HG03565 (cell line): ENCODE results near the gene SYDE2.
"Not testable (repeated sequence)": the region's sequence is repeated elsewhere in the genome, so short reads cannot be mapped to it uniquely, and the experiment has no call there.

Experiments
- ATAC-seq: cut with Tn5 transposase; IDR thresholded peaks from one replicate; pipeline ENCODE4 v1.9.1; 2021; ENCODE audit warnings: mild to moderate bottlenecking, moderate library complexity; ENCODE audit not compliant: unreplicated experiment

SYDE2 gene

GRCh38 chr1:85174503-85174902 lies 26.3 kb downstream of the SYDE2 start:
- no peak for ATAC-seq

- no peak for ATAC-seq
Observed at GRCh38 chr1:85172684-85173337, 28.0 kb downstream of the SYDE2 start.

GRCh38 chr1:85171721-85172120 lies 29.1 kb downstream of the SYDE2 start:
- ATAC-seq = no peak

- ATAC-seq = no peak
Observed at GRCh38 chr1:85168884-85169283, 31.9 kb downstream of the SYDE2 start.

GRCh38 chr1:85166351-85166750 lies 34.5 kb downstream of the SYDE2 start:
- no peak for ATAC-seq

- no peak for ATAC-seq
Observed at GRCh38 chr1:85158910-85159309, 41.9 kb downstream of the SYDE2 start.

GRCh38 chr1:85157436-85157835 lies 43.4 kb downstream of the SYDE2 start:
- no peak for ATAC-seq

DNA sequence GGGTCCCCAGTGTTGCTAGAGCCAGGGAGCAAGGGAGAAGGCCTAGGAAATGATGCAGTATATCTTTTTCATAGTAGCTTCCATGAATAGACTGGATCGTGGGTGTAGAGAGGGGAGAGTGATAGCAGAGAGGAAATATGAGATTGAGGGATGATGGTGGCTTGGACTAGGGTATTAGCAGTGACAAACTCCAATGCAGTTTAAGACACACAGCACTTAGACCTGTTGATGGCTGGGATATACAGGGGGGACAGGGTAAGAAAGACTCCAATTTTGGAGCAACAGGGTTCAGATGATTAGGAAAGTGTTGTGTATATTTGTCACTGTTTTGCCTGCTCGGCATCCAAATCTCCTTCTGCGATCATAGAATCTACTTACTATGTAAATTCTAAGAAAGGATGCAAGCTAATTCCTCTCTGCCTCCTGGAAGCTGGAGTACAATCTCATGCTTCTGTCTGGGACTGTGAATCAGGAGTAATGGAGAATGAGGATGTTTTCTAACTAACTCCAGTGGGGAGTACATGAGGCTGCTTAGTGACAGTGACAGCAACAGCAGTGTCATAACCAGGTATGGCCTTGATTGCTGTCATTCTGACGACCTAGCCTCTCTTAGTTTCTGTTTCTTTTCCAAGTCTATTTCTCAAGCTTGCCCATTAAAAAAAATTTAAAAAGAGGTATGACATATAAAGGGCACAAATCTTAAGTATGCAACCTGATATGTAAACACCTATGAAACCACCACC lies 47.5 kb downstream of the SYDE2 start:
- ATAC-seq = peak; percentile 54

- ATAC-seq = no peak
Observed at GRCh38 chr1:85151446-85151845, 49.4 kb downstream of the SYDE2 start.

- no peak for ATAC-seq
Observed at GRCh38 chr1:85149805-85150204, 51.0 kb downstream of the SYDE2 start.

GRCh38 chr1:85148524-85149250 lies 52.1 kb downstream of the SYDE2 start:
- peak; percentile 94 for ATAC-seq

- ATAC-seq = no peak
Observed at GRCh38 chr1:85146972-85147359, 53.9 kb downstream of the SYDE2 start.

- ATAC-seq = not testable (repeated sequence)
Observed at GRCh38 chr1:85146298-85146971, 54.4 kb downstream of the SYDE2 start.

- no peak for ATAC-seq
Observed at GRCh38 chr1:85144351-85144750, 56.5 kb downstream of the SYDE2 start.

DNA sequence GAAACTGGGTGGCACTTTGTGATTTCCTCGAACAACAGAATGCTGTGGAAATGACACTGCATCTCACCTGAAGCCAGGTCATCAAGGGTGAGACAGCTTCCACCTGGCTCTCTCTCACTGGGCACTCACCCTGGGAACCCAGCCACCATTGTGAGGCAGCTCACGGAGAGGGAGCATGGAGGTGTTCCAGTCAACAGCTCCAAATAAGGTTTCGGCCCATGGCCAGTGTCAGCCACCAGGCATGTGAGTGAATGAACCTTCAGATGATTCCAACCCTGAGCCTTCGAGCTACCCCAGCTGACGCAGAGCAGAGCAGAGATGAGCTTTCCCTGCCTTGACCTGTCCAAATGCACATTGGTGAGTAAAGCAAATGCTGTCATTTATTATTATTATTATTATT lies 58.1 kb downstream of the SYDE2 start:
- ATAC-seq = no peak

DNA sequence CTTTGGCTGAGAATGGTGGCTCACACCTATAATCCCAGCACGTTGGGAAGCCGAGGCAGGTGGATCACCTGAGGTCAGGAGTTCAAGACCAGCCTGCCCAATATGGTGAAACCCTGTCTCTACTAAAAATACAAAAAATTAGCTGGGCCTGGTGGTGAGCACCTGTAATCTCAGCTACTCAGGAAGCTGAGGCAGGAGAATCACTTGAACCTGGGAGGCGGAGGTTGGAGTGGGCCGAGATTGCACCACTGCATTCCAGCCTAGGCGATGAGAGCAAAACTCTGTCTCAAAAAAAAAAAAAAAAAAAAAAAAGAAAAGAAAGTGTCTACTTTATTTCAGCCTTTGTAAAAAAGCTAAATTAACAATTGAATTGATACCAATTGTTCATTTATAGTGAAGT lies 62.4 kb downstream of the SYDE2 start:
- ATAC-seq = not testable (repeated sequence)

GRCh38 chr1:85137660-85138059 lies 63.2 kb downstream of the SYDE2 start:
- ATAC-seq = no peak

- ATAC-seq = no peak
Observed at GRCh38 chr1:85135392-85135798, 65.4 kb downstream of the SYDE2 start.

- ATAC-seq = no peak
Observed at GRCh38 chr1:85134583-85135391, 66.0 kb downstream of the SYDE2 start.

DNA sequence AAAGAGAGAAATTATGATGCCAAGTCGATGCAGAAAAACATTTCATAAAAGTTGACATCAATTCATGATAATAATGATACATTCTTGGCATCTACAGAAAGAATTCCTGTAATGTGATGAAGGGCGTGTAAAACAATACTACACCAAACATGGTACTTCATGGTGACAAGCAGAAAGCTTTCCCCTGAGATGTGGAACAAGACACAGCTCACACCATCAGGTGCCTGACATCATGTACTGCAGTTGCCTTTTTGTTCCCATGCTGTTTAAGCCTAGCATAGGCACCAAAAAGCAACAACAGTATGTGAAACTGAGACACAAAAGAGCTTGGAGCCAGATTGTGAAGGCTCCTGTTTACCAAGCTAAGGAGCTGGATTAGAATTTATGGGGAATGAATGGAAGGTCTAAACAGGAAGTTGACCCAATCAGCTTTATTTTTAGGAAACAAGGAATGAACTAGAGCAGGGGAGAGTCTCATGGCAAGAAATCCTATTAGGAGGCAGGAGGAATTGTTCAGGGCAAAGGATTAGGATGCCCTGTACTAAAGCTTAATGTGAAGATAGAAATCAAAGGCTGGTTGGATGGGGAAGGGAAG lies 67.2 kb downstream of the SYDE2 start:
- ATAC-seq = no peak
